Measurements from ENCODE around the gene RALGPS1. TPM values are rescaled to one million over a fixed set of nuclear protein-coding genes. Genes with fewer than 3 reads are reported as not detected.

RALGPS1 gene
- total and polyA plus RNA-seq, 2 of the 8 experiments (the other 6 are each of a cell fraction or from before 2014, with no cell fraction given), result 20.0 to 23.5 TPM

DNA sequence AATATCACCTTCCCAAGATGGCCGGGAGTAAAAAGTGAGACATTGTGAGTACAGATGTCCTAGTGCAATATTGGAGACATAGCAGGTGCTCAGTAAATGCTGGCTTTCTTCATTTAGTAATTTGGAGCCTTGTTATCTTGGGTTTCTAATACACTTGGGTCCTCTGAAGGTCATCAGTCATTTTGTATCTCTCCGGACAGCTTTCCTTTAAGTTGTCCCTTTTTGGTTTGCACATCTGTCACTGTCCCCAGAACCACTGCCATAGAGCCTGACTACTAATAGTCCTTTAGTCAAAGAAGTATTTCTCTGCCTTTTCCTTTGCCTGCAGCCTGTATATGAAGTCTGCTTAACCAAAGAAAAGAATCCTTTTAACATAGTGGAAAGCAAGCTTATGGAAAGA, 215.7 kb downstream of the RALGPS1 start (continued):
- TF ChIP-seq, protein P1, sequence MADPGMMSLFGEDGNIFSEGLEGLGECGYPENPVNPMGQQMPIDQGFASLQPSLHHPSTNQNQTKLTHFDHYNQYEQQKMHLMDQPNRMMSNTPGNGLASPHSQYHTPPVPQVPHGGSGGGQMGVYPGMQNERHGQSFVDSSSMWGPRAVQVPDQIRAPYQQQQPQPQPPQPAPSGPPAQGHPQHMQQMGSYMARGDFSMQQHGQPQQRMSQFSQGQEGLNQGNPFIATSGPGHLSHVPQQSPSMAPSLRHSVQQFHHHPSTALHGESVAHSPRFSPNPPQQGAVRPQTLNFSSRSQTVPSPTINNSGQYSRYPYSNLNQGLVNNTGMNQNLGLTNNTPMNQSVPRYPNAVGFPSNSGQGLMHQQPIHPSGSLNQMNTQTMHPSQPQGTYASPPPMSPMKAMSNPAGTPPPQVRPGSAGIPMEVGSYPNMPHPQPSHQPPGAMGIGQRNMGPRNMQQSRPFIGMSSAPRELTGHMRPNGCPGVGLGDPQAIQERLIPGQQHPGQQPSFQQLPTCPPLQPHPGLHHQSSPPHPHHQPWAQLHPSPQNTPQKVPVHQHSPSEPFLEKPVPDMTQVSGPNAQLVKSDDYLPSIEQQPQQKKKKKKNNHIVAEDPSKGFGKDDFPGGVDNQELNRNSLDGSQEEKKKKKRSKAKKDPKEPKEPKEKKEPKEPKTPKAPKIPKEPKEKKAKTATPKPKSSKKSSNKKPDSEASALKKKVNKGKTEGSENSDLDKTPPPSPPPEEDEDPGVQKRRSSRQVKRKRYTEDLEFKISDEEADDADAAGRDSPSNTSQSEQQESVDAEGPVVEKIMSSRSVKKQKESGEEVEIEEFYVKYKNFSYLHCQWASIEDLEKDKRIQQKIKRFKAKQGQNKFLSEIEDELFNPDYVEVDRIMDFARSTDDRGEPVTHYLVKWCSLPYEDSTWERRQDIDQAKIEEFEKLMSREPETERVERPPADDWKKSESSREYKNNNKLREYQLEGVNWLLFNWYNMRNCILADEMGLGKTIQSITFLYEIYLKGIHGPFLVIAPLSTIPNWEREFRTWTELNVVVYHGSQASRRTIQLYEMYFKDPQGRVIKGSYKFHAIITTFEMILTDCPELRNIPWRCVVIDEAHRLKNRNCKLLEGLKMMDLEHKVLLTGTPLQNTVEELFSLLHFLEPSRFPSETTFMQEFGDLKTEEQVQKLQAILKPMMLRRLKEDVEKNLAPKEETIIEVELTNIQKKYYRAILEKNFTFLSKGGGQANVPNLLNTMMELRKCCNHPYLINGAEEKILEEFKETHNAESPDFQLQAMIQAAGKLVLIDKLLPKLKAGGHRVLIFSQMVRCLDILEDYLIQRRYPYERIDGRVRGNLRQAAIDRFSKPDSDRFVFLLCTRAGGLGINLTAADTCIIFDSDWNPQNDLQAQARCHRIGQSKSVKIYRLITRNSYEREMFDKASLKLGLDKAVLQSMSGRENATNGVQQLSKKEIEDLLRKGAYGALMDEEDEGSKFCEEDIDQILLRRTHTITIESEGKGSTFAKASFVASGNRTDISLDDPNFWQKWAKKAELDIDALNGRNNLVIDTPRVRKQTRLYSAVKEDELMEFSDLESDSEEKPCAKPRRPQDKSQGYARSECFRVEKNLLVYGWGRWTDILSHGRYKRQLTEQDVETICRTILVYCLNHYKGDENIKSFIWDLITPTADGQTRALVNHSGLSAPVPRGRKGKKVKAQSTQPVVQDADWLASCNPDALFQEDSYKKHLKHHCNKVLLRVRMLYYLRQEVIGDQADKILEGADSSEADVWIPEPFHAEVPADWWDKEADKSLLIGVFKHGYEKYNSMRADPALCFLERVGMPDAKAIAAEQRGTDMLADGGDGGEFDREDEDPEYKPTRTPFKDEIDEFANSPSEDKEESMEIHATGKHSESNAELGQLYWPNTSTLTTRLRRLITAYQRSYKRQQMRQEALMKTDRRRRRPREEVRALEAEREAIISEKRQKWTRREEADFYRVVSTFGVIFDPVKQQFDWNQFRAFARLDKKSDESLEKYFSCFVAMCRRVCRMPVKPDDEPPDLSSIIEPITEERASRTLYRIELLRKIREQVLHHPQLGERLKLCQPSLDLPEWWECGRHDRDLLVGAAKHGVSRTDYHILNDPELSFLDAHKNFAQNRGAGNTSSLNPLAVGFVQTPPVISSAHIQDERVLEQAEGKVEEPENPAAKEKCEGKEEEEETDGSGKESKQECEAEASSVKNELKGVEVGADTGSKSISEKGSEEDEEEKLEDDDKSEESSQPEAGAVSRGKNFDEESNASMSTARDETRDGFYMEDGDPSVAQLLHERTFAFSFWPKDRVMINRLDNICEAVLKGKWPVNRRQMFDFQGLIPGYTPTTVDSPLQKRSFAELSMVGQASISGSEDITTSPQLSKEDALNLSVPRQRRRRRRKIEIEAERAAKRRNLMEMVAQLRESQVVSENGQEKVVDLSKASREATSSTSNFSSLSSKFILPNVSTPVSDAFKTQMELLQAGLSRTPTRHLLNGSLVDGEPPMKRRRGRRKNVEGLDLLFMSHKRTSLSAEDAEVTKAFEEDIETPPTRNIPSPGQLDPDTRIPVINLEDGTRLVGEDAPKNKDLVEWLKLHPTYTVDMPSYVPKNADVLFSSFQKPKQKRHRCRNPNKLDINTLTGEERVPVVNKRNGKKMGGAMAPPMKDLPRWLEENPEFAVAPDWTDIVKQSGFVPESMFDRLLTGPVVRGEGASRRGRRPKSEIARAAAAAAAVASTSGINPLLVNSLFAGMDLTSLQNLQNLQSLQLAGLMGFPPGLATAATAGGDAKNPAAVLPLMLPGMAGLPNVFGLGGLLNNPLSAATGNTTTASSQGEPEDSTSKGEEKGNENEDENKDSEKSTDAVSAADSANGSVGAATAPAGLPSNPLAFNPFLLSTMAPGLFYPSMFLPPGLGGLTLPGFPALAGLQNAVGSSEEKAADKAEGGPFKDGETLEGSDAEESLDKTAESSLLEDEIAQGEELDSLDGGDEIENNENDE (IDR thresholded peaks at IDR 0.05; ENCODE audit: insufficient replicate concordance, low read length), result no peak
- TF ChIP-seq POLR2AphosphoS5 (IDR thresholded peaks at IDR 0.05; ENCODE audit: low read depth, low read length) (no peak), CREB1 (IDR thresholded peaks at IDR 0.05) (no peak), TBP (IDR thresholded peaks at IDR 0.05; ENCODE audit: low read depth, low read length) (no peak), CHD2 (IDR thresholded peaks at IDR 0.05; ENCODE audit: low read length) (no peak), SIN3A (conservative IDR thresholded peaks at IDR 0.05 in 1 of 2, IDR thresholded peaks at IDR 0.05 in 1 of 2; ENCODE audit: low read depth in 1 of 2, low read length in 2 of 2) (no peak), TAF1 (IDR thresholded peaks at IDR 0.05; ENCODE audit: low read depth, low read length) (no peak), HDAC6 (IDR thresholded peaks at IDR 0.05; ENCODE audit: low read depth, low read length) (no peak), KDM1A (IDR thresholded peaks at IDR 0.05; ENCODE audit: borderline replicate concordance, low read length) (no peak)
- TF ChIP-seq, protein P2, sequence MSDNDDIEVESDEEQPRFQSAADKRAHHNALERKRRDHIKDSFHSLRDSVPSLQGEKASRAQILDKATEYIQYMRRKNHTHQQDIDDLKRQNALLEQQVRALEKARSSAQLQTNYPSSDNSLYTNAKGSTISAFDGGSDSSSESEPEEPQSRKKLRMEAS (IDR thresholded peaks at IDR 0.05), result no peak
- TF ChIP-seq, protein P3, sequence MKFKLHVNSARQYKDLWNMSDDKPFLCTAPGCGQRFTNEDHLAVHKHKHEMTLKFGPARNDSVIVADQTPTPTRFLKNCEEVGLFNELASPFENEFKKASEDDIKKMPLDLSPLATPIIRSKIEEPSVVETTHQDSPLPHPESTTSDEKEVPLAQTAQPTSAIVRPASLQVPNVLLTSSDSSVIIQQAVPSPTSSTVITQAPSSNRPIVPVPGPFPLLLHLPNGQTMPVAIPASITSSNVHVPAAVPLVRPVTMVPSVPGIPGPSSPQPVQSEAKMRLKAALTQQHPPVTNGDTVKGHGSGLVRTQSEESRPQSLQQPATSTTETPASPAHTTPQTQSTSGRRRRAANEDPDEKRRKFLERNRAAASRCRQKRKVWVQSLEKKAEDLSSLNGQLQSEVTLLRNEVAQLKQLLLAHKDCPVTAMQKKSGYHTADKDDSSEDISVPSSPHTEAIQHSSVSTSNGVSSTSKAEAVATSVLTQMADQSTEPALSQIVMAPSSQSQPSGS (IDR thresholded peaks at IDR 0.05; ENCODE audit: low read length), result no peak

Data from H1 (cell line).